ENCODE measurements around the gene UBASH3B.

Gene UBASH3B

GRCh38 chr11:122737951-122738693 is 82.6 kb downstream of the UBASH3B start:
- peak; percentile 58 for TF ChIP-seq FOXP2 (optimal IDR thresholded peaks at IDR 0.05; ENCODE audit: borderline replicate concordance, extremely low read depth, extremely low read length, insufficient read depth)
- TF ChIP-seq REST (IDR thresholded peaks at IDR 0.05; ENCODE audit: insufficient read depth in 1 of 2, low read depth in 2 of 2, low read length in 2 of 2): no peak

GRCh38 chr11:122741613-122742300 is 86.2 kb downstream of the UBASH3B start:
- TF ChIP-seq TAF1 (IDR thresholded peaks at IDR 0.05; ENCODE audit: borderline replicate concordance, insufficient read depth, low read length) (peak; percentile 31; the same call in 1 of the 2 replicates), SIN3A (IDR thresholded peaks at IDR 0.05; ENCODE audit: borderline replicate concordance, insufficient read depth, low read length) (peak; percentile 13; the same call in 1 of the 2 replicates), REST (IDR thresholded peaks at IDR 0.05; ENCODE audit: insufficient read depth in 1 of 2, low read depth in 2 of 2, low read length in 2 of 2) (no peak; a peak in 2 of 4 replicates), POLR2AphosphoS5 (IDR thresholded peaks at IDR 0.05; ENCODE audit: low read depth, low read length) (peak; percentile 17), FOXP2 (optimal IDR thresholded peaks at IDR 0.05; ENCODE audit: borderline replicate concordance, extremely low read depth, extremely low read length, insufficient read depth) (peak; percentile 42)

- no peak for TF ChIP-seq FOXP2 (optimal IDR thresholded peaks at IDR 0.05; ENCODE audit: borderline replicate concordance, extremely low read depth, extremely low read length, insufficient read depth)
- no peak for TF ChIP-seq SIN3A (IDR thresholded peaks at IDR 0.05; ENCODE audit: borderline replicate concordance, insufficient read depth, low read length)
- TF ChIP-seq TAF1 (IDR thresholded peaks at IDR 0.05; ENCODE audit: borderline replicate concordance, insufficient read depth, low read length): no peak
- no peak for TF ChIP-seq POLR2AphosphoS5 (IDR thresholded peaks at IDR 0.05; ENCODE audit: low read depth, low read length)
- no peak for TF ChIP-seq REST (IDR thresholded peaks at IDR 0.05; ENCODE audit: insufficient read depth in 1 of 2, low read depth in 2 of 2, low read length in 2 of 2)
Observed at GRCh38 chr11:122742301-122743018, 86.9 kb downstream of the UBASH3B start.

- no peak; the same call in 1 of the 2 replicates for TF ChIP-seq POLR2AphosphoS5 (IDR thresholded peaks at IDR 0.05; ENCODE audit: low read depth, low read length)
- TF ChIP-seq SIN3A (IDR thresholded peaks at IDR 0.05; ENCODE audit: borderline replicate concordance, insufficient read depth, low read length): no peak; the same call in 1 of the 2 replicates
- no peak for TF ChIP-seq TAF1 (IDR thresholded peaks at IDR 0.05; ENCODE audit: borderline replicate concordance, insufficient read depth, low read length)
- TF ChIP-seq FOXP2 (optimal IDR thresholded peaks at IDR 0.05; ENCODE audit: borderline replicate concordance, extremely low read depth, extremely low read length, insufficient read depth): no peak
- no peak for TF ChIP-seq REST (IDR thresholded peaks at IDR 0.05; ENCODE audit: insufficient read depth in 1 of 2, low read depth in 2 of 2, low read length in 2 of 2)
Observed at GRCh38 chr11:122743097-122743741, 87.7 kb downstream of the UBASH3B start.

Data from PFSK-1 (cell line).